GM19467 (cell line): ENCODE data around the gene MMP11.

Source experiments
- ATAC-seq: cut with Tn5 transposase; IDR thresholded peaks from one replicate; pipeline ENCODE4 v1.9.1; 2021; ENCODE audit warnings: mild to moderate bottlenecking, moderate library complexity; ENCODE audit not compliant: unreplicated experiment

Gene MMP11

GRCh38 chr22:23756891-23757290 is 15.8 kb upstream of the MMP11 start:
- no peak for ATAC-seq

- no peak for ATAC-seq
Measured at GRCh38 chr22:23759566-23759965, 13.1 kb upstream of the MMP11 start.

GRCh38 chr22:23760056-23760455 is 12.6 kb upstream of the MMP11 start:
- no peak for ATAC-seq

- ATAC-seq = no peak
Measured at GRCh38 chr22:23762842-23763578, 9.6 kb upstream of the MMP11 start, which contains the start of gene C22orf15. C22orf15 (plus strand) TSS chr22:23762990; CDS start chr22:23763307, 317 bp downstream.

GRCh38 chr22:23763579-23763945 is 9.1 kb upstream of the MMP11 start:
- no peak for ATAC-seq

GRCh38 chr22:23763954-23764353 is 8.7 kb upstream of the MMP11 start:
- no peak for ATAC-seq

- ATAC-seq = no peak
Measured at GRCh38 chr22:23764899-23765881, 7.5 kb upstream of the MMP11 start.

- no peak for ATAC-seq
Measured at GRCh38 chr22:23767303-23767672, 5.4 kb upstream of the MMP11 start.

- no peak for ATAC-seq
Measured at GRCh38 chr22:23767673-23768548, 4.7 kb upstream of the MMP11 start, which contains the start of gene CHCHD10. CHCHD10 (minus strand) TSS chr22:23767972; CDS start chr22:23767874, 98 bp downstream.

GRCh38 chr22:23769321-23769965 is 3.2 kb upstream of the MMP11 start:
- ATAC-seq = no peak

GRCh38 chr22:23772315-23772648 is 367 bp upstream of the MMP11 start:
- no peak for ATAC-seq

- no peak for ATAC-seq
Measured at GRCh38 chr22:23773483-23774113, 949 bp downstream of the MMP11 start.

GRCh38 chr22:23774114-23774921 is 1.7 kb downstream of the MMP11 start:
- no peak for ATAC-seq

GRCh38 chr22:23774922-23775436 is 2.3 kb downstream of the MMP11 start:
- no peak for ATAC-seq

GRCh38 chr22:23775779-23776375 is 3.2 kb downstream of the MMP11 start:
- ATAC-seq = no peak

GRCh38 chr22:23777776-23778576 is 5.3 kb downstream of the MMP11 start:
- no peak for ATAC-seq

GRCh38 chr22:23778577-23778900 is 5.9 kb downstream of the MMP11 start:
- ATAC-seq = no peak

GRCh38 chr22:23779083-23779482 is 6.4 kb downstream of the MMP11 start:
- no peak for ATAC-seq
